ENCODE data around the gene SLC35F1. TPM values are rescaled to one million over a fixed set of nuclear protein-coding genes. Genes with fewer than 3 reads are reported as not detected.

The SLC35F1 gene
- total RNA-seq, 1 donor from 2014 or later = not detected

DNA sequence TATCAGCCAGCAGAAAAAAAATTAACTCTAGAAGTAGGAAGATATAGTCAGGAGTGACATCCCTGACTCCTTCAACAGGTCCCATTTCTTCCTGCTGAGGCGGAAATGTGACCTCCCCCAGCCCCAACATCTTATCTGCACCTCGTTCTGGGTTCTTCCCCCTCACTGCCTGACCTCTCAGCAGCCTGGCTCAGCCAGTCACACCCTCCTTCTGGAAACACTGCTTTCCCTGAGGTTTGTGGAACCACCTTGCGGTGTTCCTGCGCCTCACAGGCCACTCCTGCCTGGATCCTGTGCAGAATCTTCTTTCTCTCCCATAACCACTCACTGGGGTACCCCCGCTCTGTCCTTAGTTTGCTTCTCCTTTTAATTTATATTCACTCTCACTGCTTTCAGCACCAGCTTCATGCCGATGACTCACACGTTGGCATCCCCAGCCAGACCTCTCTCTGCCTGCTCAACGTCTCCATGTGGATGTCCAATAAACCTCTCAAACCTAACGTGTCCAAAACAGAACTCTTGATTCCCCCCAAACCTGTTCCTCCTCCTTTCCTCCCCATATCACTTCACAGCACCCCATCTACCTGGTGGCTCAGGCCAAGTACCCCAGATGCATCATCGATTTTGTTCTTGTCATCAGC is 418.3 kb downstream of the SLC35F1 start:
- no peak for DNase-seq
- H3K27ac Mint-ChIP-seq = no peak overlapping the region
- ChIA-PET CTCF (no interaction called here), POLR2A (no interaction called here)
- no peaks in the 10 kb centered on the region for H3K9me3 Mint-ChIP-seq
- H3K4me1 Mint-ChIP-seq = no peaks in the 10 kb centered on the region
- ATAC-seq (ENCODE audit: low read depth) = no peak
- H3K27me3 Mint-ChIP-seq = no peaks in the 10 kb centered on the region
- intact Hi-C loops (cut with micrococcal nuclease) = no loop called here
- H3K36me3 Mint-ChIP-seq (ENCODE audit: low read depth) = no peaks in the 10 kb centered on the region
- no peak overlapping the region for H3K4me3 Mint-ChIP-seq
- TF ChIP-seq, protein P1, sequence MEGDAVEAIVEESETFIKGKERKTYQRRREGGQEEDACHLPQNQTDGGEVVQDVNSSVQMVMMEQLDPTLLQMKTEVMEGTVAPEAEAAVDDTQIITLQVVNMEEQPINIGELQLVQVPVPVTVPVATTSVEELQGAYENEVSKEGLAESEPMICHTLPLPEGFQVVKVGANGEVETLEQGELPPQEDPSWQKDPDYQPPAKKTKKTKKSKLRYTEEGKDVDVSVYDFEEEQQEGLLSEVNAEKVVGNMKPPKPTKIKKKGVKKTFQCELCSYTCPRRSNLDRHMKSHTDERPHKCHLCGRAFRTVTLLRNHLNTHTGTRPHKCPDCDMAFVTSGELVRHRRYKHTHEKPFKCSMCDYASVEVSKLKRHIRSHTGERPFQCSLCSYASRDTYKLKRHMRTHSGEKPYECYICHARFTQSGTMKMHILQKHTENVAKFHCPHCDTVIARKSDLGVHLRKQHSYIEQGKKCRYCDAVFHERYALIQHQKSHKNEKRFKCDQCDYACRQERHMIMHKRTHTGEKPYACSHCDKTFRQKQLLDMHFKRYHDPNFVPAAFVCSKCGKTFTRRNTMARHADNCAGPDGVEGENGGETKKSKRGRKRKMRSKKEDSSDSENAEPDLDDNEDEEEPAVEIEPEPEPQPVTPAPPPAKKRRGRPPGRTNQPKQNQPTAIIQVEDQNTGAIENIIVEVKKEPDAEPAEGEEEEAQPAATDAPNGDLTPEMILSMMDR (IDR thresholded peaks at IDR 0.05) = no peak

DNA sequence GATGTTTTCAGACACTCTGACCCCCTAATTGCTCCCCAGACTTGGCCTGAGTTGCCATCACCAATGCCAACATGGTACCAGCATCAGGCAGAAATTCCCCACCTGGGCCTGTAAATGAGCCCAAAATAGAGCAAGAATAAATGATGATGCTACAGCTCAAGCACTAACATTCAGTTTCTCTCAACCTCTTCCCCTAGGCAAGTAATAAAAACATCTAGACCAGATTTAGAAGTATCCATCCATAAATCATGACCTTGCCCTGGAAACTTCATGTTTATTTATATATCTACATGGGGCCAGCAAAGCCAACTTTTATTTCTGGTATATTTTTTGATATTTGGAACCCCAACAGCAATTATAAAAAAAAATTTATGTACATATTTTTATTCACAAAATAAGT is 419.6 kb downstream of the SLC35F1 start:
- CTCF ChIA-PET = no interaction called here
- Mint-ChIP-seq H3K4me3 (no peak overlapping the region), H3K27me3 (no peaks in the 10 kb centered on the region), H3K4me1 (no peaks in the 10 kb centered on the region), H3K27ac (no peak overlapping the region), H3K9me3 (no peaks in the 10 kb centered on the region), H3K36me3 (ENCODE audit: low read depth) (no peaks in the 10 kb centered on the region)
- DNase-seq = no peak
- TF ChIP-seq, protein P1 (IDR thresholded peaks at IDR 0.05) = no peak
- ATAC-seq (ENCODE audit: low read depth) = no peak
- intact Hi-C loops (cut with micrococcal nuclease) = no loop called here
- POLR2A ChIA-PET = no interaction called here

DNA sequence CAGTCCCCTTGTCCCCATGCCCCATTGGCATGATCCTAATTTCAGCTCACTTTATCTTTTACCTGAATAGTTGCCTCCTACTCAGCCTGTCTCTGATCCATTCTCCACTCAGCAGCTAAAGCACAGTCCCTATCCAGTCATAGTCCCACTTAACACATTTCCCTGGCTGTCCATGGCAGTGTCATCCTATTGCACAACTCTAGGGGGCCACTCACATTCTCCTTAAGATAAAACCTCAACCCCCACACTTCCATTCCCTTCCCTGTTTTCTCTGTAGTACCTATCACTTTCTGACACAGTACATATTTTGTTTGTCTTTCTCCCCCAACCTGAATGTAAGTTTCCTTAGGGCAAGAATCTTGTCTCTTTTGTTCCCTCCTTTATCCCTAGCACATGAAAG is 420.2 kb downstream of the SLC35F1 start:
- Mint-ChIP-seq H3K36me3 (ENCODE audit: low read depth) (no peaks in the 10 kb centered on the region), H3K27me3 (no peaks in the 10 kb centered on the region), H3K4me1 (no peaks in the 10 kb centered on the region), H3K27ac (no peak overlapping the region), H3K9me3 (no peaks in the 10 kb centered on the region), H3K4me3 (no peak overlapping the region)
- POLR2A ChIA-PET = no interaction called here
- no peak for DNase-seq
- TF ChIP-seq, protein P1 (IDR thresholded peaks at IDR 0.05) = no peak
- no peak for ATAC-seq (ENCODE audit: low read depth)
- intact Hi-C loops (cut with micrococcal nuclease) = no loop called here
- CTCF ChIA-PET = no interaction called here

DNA sequence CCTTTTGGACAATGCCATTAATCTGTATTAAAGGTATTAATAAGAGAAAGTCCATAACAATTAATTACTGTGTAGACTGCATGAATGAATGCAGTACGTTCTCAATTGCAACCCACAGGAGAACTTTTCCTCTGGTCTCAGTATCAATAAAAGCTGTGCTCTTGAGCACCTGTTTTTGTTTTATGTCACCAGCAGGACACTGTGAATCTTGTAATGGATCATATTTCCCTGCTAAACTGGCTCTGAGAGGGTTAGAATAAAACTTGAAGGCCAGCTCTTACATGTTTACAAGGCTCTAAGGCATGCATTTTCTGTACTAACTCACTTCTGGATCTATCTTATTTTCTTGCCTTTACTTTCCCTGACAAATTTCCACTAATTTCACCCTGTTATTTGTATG is 426.7 kb downstream of the SLC35F1 start:
- H3K27me3 Mint-ChIP-seq = no peaks in the 10 kb centered on the region
- H3K4me1 Mint-ChIP-seq = no peaks in the 10 kb centered on the region
- intact Hi-C loops (cut with micrococcal nuclease) = no loop called here
- TF ChIP-seq, protein P1 (IDR thresholded peaks at IDR 0.05) = no peak
- POLR2A ChIA-PET = no interaction called here
- H3K36me3 Mint-ChIP-seq (ENCODE audit: low read depth) = no peaks in the 10 kb centered on the region
- H3K4me3 Mint-ChIP-seq = no peak overlapping the region
- ATAC-seq (ENCODE audit: low read depth) (no peak), DNase-seq (no peak)
- H3K9me3 Mint-ChIP-seq = no peaks in the 10 kb centered on the region
- no peak overlapping the region for H3K27ac Mint-ChIP-seq
- CTCF ChIA-PET = no interaction called here

DNA sequence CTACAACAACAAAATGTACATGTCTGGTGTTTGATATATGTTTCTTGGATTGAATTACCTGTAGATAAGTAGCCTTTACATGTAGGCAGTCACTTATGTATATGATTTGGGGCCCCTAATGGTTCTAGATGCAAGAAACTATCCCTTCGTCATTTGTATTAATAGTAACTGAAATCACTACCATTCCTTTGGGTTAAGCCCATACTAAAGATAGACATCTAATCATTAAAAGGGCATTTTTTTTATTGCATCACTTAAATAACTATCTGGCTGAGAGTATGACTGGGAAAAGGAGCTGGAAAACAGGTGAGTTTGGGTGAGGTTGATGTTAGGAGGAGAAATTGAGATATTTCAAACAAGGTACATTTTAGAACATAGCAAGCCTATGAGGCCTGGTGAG is 427.6 kb downstream of the SLC35F1 start:
- no peak for ATAC-seq (ENCODE audit: low read depth)
- intact Hi-C loops (cut with micrococcal nuclease) = no loop called here
- no peaks in the 10 kb centered on the region for H3K4me1 Mint-ChIP-seq

More for the DNA sequence above, 427.6 kb downstream of the SLC35F1 start:
- TF ChIP-seq, protein P1 (IDR thresholded peaks at IDR 0.05) = no peak
- H3K4me3 Mint-ChIP-seq = no peak overlapping the region
- no peak for DNase-seq
- H3K36me3 Mint-ChIP-seq (ENCODE audit: low read depth) = no peaks in the 10 kb centered on the region
- H3K9me3 Mint-ChIP-seq = peaks cover 3% of the 10 kb centered on the region
- no peaks in the 10 kb centered on the region for H3K27me3 Mint-ChIP-seq
- ChIA-PET POLR2A (no interaction called here), CTCF (no interaction called here)
- H3K27ac Mint-ChIP-seq = no peak overlapping the region

All from activated B cell treated with CpG ODN at 0.5 μM for 24 hours (primary cell).